Mesothelial cell of epicardium (in vitro differentiated cells): Measurements from ENCODE around the gene TIGD7. TPM values are rescaled to one million over a fixed set of nuclear protein-coding genes. Genes with fewer than 3 reads are reported as not detected.

ENCODE experiments used
- DNase-seq, 2 experiments: peaks; one replicate each; pipeline ENCODE4 v3.0.0; 2021; ENCODE audit warnings: low spot score in 2 of 2; ENCODE audit not compliant: unreplicated experiment in 2 of 2
- H3K27ac Mint-ChIP-seq: 2 replicates; pipeline ENCODE4 v1.8.0; 2021; ENCODE audit warnings: mixed read lengths
- H3K27me3 Mint-ChIP-seq: 2 replicates; pipeline ENCODE4 v1.8.0; 2021; ENCODE audit warnings: low read depth, mixed read lengths
- H3K36me3 Mint-ChIP-seq: 2 replicates; pipeline ENCODE4 v1.8.0; 2021; ENCODE audit warnings: mixed read lengths
- H3K4me1 Mint-ChIP-seq: 2 replicates; pipeline ENCODE4 v1.8.0; 2021; ENCODE audit warnings: mixed read lengths
- H3K4me3 Mint-ChIP-seq: 2 replicates; pipeline ENCODE4 v1.8.0; 2021; ENCODE audit warnings: mild to moderate bottlenecking, moderate library complexity, mixed read lengths
- H3K9me3 Mint-ChIP-seq: 2 replicates; pipeline ENCODE4 v1.8.0; 2021; ENCODE audit warnings: mixed read lengths
- CTCF ChIP-seq: fragments of 200-600 bp; sonication (generic); IDR thresholded peaks from one replicate; pipeline ENCODE4 v1.5.0; 2021; ENCODE audit warnings: antibody characterized with exemption; ENCODE audit not compliant: unreplicated experiment
- total RNA-seq: library from RNA; stranded (reverse); gene quantifications from 3 replicates; pipeline ENCODE4 v1.2.1, GENCODE V29; 2021

Gene TIGD7
- 6.9 to 8.1 TPM (median 7.6 TPM) in 3 replicates for total RNA-seq

GRCh38 chr16:3305109-3306068 is at the start of gene TIGD7, which contains the start of gene ZNF75A:
Gene TIGD7, minus strand, starts transcription at chr16:3305430. Its CDS starts 4,816 bp downstream, at chr16:3300614.
Gene ZNF75A, plus strand, starts transcription at chr16:3305497. Its CDS starts 2,932 bp downstream, at chr16:3308429.
- H3K4me3 Mint-ChIP-seq: peak within 1 kb of the TSS; percentile 68
- peaks cover 11% of the 10 kb centered on the region for H3K4me1 Mint-ChIP-seq
- peak; percentile 56 to 79 for DNase-seq
- H3K36me3 Mint-ChIP-seq: peaks cover 71% of the 10 kb centered on the region
- H3K27me3 Mint-ChIP-seq: no peaks in the 10 kb centered on the region
- H3K9me3 Mint-ChIP-seq: peaks cover 39% of the 10 kb centered on the region
- no peak for TF ChIP-seq CTCF
- H3K27ac Mint-ChIP-seq: peak within 1 kb of the TSS; percentile 81

GRCh38 chr16:3349175-3349574 is 43.9 kb upstream of the TIGD7 start:
- Mint-ChIP-seq H3K27me3 (no peaks in the 10 kb centered on the region), H3K27ac (no peak overlapping the region), H3K36me3 (no peaks in the 10 kb centered on the region), H3K4me1 (no peaks in the 10 kb centered on the region), H3K9me3 (peaks cover 24% of the 10 kb centered on the region), H3K4me3 (no peak overlapping the region)
- no peak for DNase-seq
- TF ChIP-seq CTCF: no peak

GRCh38 chr16:3348547-3349167 is 43.4 kb upstream of the TIGD7 start:
- no peak for DNase-seq
- no peaks in the 10 kb centered on the region for H3K36me3 Mint-ChIP-seq
- peaks cover 23% of the 10 kb centered on the region for H3K9me3 Mint-ChIP-seq
- no peak overlapping the region for H3K27ac Mint-ChIP-seq
- H3K4me3 Mint-ChIP-seq: no peak overlapping the region
- no peaks in the 10 kb centered on the region for H3K4me1 Mint-ChIP-seq
- TF ChIP-seq CTCF: no peak
- H3K27me3 Mint-ChIP-seq: no peaks in the 10 kb centered on the region

GRCh38 chr16:3347586-3347985 is 42.4 kb upstream of the TIGD7 start:
- Mint-ChIP-seq H3K27ac (no peak overlapping the region), H3K4me1 (no peaks in the 10 kb centered on the region), H3K27me3 (no peaks in the 10 kb centered on the region), H3K4me3 (no peak overlapping the region), H3K9me3 (peaks cover 26% of the 10 kb centered on the region), H3K36me3 (no peaks in the 10 kb centered on the region)
- DNase-seq: no peak
- TF ChIP-seq CTCF: no peak

GRCh38 chr16:3346041-3346440 is 40.8 kb upstream of the TIGD7 start:
- Mint-ChIP-seq H3K27ac (no peak overlapping the region), H3K36me3 (no peaks in the 10 kb centered on the region), H3K9me3 (peaks cover 22% of the 10 kb centered on the region), H3K4me3 (no peak overlapping the region), H3K27me3 (no peaks in the 10 kb centered on the region), H3K4me1 (no peaks in the 10 kb centered on the region)
- no peak for DNase-seq
- no peak for TF ChIP-seq CTCF
